BE2C (cell line): ENCODE results near the gene SPOCK3.

Experiments used
- DNase-seq: peaks from one replicate; pipeline ENCODE4 v3.0.0-alpha.2; 2020
- H3K27me3 ChIP-seq: fragments of 250-450 bp; sonication (Bioruptor Pico); 2 replicates; pipeline ENCODE4 v1.5.1; 2020; ENCODE audit warnings: mild to moderate bottlenecking
- H3K36me3 ChIP-seq: fragments of 250-450 bp; sonication (Bioruptor Pico); 2 replicates; pipeline ENCODE4 v1.5.1; 2020; ENCODE audit warnings: mild to moderate bottlenecking
- H3K4me1 ChIP-seq: fragments of 250-450 bp; sonication (Bioruptor Pico); 2 replicates; pipeline ENCODE4 v1.5.1; 2020
- H3K4me3 ChIP-seq: 2 replicates; pipeline ENCODE4 v1.5.1; 2011; ENCODE audit warnings: low read depth, low read length
- H3K9me3 ChIP-seq: fragments of 250-450 bp; sonication (Bioruptor Pico); 2 replicates; pipeline ENCODE4 v1.5.1; 2020
- TF ChIP-seq, protein P1 (sequence below): IDR thresholded peaks from 2 replicates; pipeline ENCODE4 v1.5.1; 2012; ENCODE audit warnings: mild to moderate bottlenecking, low read depth, low read length

Gene SPOCK3

DNA sequence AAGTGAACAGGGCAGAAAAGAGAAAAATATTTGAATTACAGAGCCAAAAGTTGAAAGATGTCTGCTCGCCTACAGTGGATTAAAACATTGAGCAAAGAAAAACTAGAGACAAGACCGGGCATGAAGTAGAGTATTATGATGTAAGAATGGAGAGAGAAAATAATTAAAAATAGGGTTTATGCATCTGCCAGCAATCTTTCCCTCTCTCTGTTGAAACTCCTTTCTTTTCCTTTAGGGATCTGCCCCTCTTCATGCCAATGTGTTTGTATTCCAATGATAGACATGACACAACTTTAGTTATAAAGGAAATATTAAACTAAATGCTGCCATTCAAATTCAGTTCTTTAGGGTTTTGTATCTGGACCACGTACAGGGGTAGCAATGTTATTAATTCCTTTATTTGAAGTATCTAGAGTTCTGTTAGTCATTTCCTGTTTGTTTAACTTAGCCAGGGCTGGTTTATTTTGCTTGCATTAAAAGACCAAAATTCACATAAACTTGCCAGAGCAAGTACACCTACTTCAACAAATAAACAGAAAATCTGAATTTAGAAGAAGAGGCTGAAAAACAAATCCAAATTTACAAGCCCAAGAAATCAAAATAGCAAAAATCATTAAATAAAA, 202.6 kb downstream of the SPOCK3 start:
- H3K36me3 ChIP-seq: no peaks in the 10 kb centered on the region
- no peak overlapping the region for H3K4me3 ChIP-seq
- H3K4me1 ChIP-seq: peaks cover 39% of the 10 kb centered on the region
- TF ChIP-seq, protein P1, sequence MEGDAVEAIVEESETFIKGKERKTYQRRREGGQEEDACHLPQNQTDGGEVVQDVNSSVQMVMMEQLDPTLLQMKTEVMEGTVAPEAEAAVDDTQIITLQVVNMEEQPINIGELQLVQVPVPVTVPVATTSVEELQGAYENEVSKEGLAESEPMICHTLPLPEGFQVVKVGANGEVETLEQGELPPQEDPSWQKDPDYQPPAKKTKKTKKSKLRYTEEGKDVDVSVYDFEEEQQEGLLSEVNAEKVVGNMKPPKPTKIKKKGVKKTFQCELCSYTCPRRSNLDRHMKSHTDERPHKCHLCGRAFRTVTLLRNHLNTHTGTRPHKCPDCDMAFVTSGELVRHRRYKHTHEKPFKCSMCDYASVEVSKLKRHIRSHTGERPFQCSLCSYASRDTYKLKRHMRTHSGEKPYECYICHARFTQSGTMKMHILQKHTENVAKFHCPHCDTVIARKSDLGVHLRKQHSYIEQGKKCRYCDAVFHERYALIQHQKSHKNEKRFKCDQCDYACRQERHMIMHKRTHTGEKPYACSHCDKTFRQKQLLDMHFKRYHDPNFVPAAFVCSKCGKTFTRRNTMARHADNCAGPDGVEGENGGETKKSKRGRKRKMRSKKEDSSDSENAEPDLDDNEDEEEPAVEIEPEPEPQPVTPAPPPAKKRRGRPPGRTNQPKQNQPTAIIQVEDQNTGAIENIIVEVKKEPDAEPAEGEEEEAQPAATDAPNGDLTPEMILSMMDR: no peak
- no peaks in the 10 kb centered on the region for H3K9me3 ChIP-seq
- no peaks in the 10 kb centered on the region for H3K27me3 ChIP-seq
- no peak for DNase-seq

DNA sequence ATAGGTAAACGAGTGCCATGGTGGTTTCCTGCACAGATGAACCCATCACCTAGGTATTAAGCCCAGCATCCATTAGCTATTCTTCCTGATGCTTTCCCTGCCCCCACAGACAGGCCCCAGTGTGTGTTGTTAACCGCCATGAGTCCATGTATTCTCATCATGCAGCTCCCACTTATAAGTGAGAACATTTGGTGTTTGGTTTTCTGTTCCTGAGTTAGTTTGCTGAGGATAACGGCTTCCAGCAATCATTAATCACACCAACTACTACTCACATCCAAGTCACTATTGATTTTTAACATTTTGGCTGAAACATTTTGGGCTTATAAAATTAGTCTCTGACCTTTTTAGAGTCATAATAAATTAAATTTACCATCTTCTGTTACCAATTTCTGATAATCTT, 205.3 kb downstream of the SPOCK3 start:
- H3K27me3 ChIP-seq: no peaks in the 10 kb centered on the region
- H3K4me1 ChIP-seq: peaks cover 23% of the 10 kb centered on the region
- H3K36me3 ChIP-seq: no peaks in the 10 kb centered on the region
- no peaks in the 10 kb centered on the region for H3K9me3 ChIP-seq
- TF ChIP-seq, protein P1: no peak
- no peak overlapping the region for H3K4me3 ChIP-seq
- no peak for DNase-seq

DNA sequence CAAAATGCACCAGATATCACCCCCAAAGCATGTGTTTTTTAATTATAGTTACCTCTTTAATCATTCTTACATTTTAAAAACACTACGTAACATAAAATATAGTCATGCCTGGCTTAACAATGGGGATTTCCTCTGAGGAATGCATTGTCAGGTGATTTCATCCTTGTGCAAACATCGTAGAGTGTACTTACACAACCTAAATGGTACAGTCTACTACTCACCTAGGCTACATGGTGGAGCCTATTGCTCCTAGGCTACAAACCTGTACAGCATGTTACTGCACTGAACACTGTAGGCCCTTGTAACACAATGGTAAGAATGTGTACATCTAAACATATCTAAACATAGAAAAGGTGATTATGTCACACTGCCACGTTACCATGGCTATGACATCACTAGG, 208.6 kb downstream of the SPOCK3 start:
- H3K4me3 ChIP-seq: no peak overlapping the region
- no peaks in the 10 kb centered on the region for H3K9me3 ChIP-seq
- H3K27me3 ChIP-seq: no peaks in the 10 kb centered on the region
- DNase-seq: no peak
- TF ChIP-seq, protein P1: no peak
- no peaks in the 10 kb centered on the region for H3K36me3 ChIP-seq
- peaks cover 4% of the 10 kb centered on the region; the same call in 1 of the 2 replicates for H3K4me1 ChIP-seq

DNA sequence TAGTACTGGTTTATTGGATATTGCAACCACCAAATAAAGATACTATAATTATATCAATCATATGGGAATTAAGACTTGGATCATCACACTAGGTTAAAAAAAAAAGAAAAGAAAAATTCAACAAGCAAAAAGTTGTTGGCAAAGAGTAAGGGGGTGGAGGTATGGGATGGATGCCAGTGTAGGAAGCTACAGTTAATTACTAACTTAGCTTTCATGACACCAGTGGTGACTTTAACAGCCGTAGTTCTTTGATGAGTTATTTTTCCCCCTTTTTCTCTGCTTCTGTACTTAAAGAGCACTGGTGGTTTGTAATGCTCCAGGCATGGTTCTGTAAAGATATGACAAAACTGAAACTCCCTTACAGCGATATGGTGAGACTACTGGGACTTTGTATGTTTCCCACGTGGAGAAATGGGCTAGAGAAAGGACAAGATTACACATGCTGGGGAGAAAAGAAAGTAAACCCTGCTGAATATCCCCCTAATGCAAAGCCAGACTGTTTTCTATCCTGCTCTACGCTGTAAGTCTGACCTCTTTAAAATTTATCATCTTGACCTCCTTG, 210.8 kb downstream of the SPOCK3 start:
- TF ChIP-seq, protein P1: no peak
- H3K4me1 ChIP-seq: no peaks in the 10 kb centered on the region
- no peak for DNase-seq
- H3K27me3 ChIP-seq: no peaks in the 10 kb centered on the region
- no peak overlapping the region for H3K4me3 ChIP-seq
- H3K9me3 ChIP-seq: no peaks in the 10 kb centered on the region
- H3K36me3 ChIP-seq: no peaks in the 10 kb centered on the region

DNA sequence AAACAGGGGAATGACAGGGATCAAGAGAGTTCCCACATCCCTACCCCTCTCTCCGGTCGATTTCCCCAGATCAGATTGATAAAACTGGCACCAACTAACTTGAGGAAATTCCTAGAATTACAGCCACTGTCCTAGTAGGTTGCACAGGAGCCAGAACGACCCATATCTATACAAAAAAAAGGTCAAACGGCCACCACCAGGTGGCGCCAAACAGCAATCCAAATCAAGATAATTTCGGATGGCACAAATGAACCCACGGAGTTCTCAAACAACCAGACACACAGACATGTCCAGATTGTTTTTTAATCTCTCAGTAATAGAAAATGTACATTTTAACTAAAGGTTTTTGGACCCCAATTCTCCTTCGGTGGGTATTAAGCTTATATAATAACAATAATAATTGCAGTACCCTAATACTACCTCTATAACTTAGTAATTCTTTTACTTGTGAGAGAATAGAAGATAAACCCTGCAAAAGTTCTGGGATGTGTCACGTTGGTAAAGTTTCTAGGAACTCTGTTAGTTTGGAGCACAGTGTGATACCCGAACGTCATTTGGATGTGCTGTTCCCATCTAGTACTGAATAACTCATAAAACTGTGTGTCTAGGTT, 212.6 kb downstream of the SPOCK3 start:
- Histone ChIP-seq H3K4me1 (no peaks in the 10 kb centered on the region), H3K36me3 (no peaks in the 10 kb centered on the region), H3K4me3 (no peak overlapping the region), H3K9me3 (no peaks in the 10 kb centered on the region), H3K27me3 (no peaks in the 10 kb centered on the region)
- DNase-seq: peak; percentile 80
- TF ChIP-seq, protein P1: peak; percentile 77

DNA sequence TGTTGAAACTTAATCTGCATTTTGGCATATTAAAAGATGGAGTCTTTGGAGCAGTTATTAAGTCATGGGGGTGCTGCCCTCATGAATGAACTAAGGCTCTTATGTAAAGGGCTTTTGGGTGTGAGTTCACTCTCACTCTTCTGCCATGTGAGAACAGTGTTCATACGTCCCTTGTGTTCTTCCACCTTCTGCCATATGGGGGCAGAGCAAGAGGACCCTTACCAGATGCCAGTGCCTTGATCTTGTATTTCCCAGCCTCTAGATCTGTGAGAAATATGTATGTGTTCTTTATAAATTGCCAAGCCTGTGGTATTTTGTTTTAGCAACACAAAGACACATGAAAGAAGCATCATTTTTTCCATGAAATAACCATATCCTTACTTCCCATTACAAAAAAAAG, 213.9 kb downstream of the SPOCK3 start:
- no peaks in the 10 kb centered on the region for H3K9me3 ChIP-seq
- DNase-seq: peak; percentile 50
- no peaks in the 10 kb centered on the region for H3K36me3 ChIP-seq
- no peak overlapping the region for H3K4me3 ChIP-seq
- TF ChIP-seq, protein P1: peak; percentile 78
- no peaks in the 10 kb centered on the region for H3K27me3 ChIP-seq
- H3K4me1 ChIP-seq: no peaks in the 10 kb centered on the region; the same call in 1 of the 2 replicates
